Measurements from ENCODE around the gene LAIR1.
A peak's percentile ranks its signal among the peaks of the same experiment; 100 is the strongest.
"Not testable (repeated sequence)": the region's sequence is repeated elsewhere in the genome, so short reads cannot be mapped to it uniquely, and the experiment has no call there.

The LAIR1 gene

GRCh38 chr19:54338521-54338920, 26.2 kb downstream of the LAIR1 start:
- DNase-seq = no peak

GRCh38 chr19:54337858-54338230, 26.9 kb downstream of the LAIR1 start:
- no peak for DNase-seq

- DNase-seq = no peak
These were observed 27.6 kb downstream of the LAIR1 start for GRCh38 chr19:54336893-54337857.

- DNase-seq = no peak
These were observed 28.5 kb downstream of the LAIR1 start for GRCh38 chr19:54335979-54336892.

- no peak for DNase-seq
These were observed 29.6 kb downstream of the LAIR1 start for GRCh38 chr19:54335164-54335563.

GRCh38 chr19:54333586-54334298, 31.0 kb downstream of the LAIR1 start:
- no peak for DNase-seq

GRCh38 chr19:54332149-54332548, 32.6 kb downstream of the LAIR1 start:
- no peak for DNase-seq

GRCh38 chr19:54331626-54332025, 33.1 kb downstream of the LAIR1 start:
- no peak for DNase-seq

GRCh38 chr19:54329476-54330165, 35.1 kb downstream of the LAIR1 start:
- DNase-seq = no peak

GRCh38 chr19:54328781-54329180, 36.0 kb downstream of the LAIR1 start:
- not testable (repeated sequence) for DNase-seq

- DNase-seq = no peak
These were observed 39.1 kb downstream of the LAIR1 start for GRCh38 chr19:54325631-54326030.

GRCh38 chr19:54325194-54325621, 39.5 kb downstream of the LAIR1 start:
- DNase-seq = peak; percentile 60

GRCh38 chr19:54324071-54324470, 40.7 kb downstream of the LAIR1 start:
- DNase-seq = no peak

GRCh38 chr19:54322934-54323333, 41.8 kb downstream of the LAIR1 start:
- not testable (repeated sequence) for DNase-seq

- DNase-seq = not testable (repeated sequence)
These were observed 42.4 kb downstream of the LAIR1 start for GRCh38 chr19:54322295-54322694.

GRCh38 chr19:54319892-54320670, 44.6 kb downstream of the LAIR1 start:
- no peak for DNase-seq

GRCh38 chr19:54319049-54319448, 45.7 kb downstream of the LAIR1 start:
- no peak for DNase-seq

- no peak for DNase-seq
These were observed 46.8 kb downstream of the LAIR1 start for GRCh38 chr19:54317965-54318240.

- no peak for DNase-seq
These were observed 47.4 kb downstream of the LAIR1 start for GRCh38 chr19:54317108-54317964.

GRCh38 chr19:54316746-54317107, 48.0 kb downstream of the LAIR1 start:
- no peak for DNase-seq

GRCh38 chr19:54315956-54316355, 48.8 kb downstream of the LAIR1 start:
- DNase-seq = no peak

Measured in central memory CD4-positive, alpha-beta T cell (primary cell).